Keratinocyte (primary cell): Measurements from ENCODE around the gene MXI1. TPM values are rescaled to one million over a fixed set of nuclear protein-coding genes. Genes with fewer than 3 reads are reported as not detected.

Experiments
- DNase-seq: peaks from one replicate; pipeline ENCODE4 v3.0.0-alpha.2; 2011; ENCODE audit warnings: low read depth, missing footprints, low spot score
- FAIRE-seq: peaks from 2 replicates; lab custom pipeline; 2011; peaks lifted over from hg19 to GRCh38; lab: Jason Lieb, UNC
- H2AFZ ChIP-seq: 2 replicates; pipeline ENCODE4 v1.6.0; 2012; ENCODE audit warnings: low read length, control low read depth, inconsistent platforms; ENCODE audit not compliant: control insufficient read depth
- H3K27ac ChIP-seq: 2 replicates; pipeline ENCODE4 v1.5.1; 2011; ENCODE audit warnings: low read length; ENCODE audit not compliant: control insufficient read depth, insufficient read depth
- H3K27me3 ChIP-seq: 3 replicates; pipeline ENCODE4 v1.6.0; 2011; ENCODE audit warnings: low read length; ENCODE audit not compliant: control insufficient read depth, insufficient read depth; ENCODE audit errors: extremely low read depth
- H3K36me3 ChIP-seq, 2 experiments: 2 replicates in 1 of 2; 3 replicates in 1 of 2; pipeline ENCODE4 v1.5.1; 2011; ENCODE audit warnings: low read length in 2 of 2, mild to moderate bottlenecking in 1 of 2; ENCODE audit not compliant: control insufficient read depth in 2 of 2, insufficient read depth in 2 of 2; ENCODE audit errors: extremely low read depth in 1 of 2
- H3K4me1 ChIP-seq: 3 replicates; pipeline ENCODE4 v1.5.1; 2011; ENCODE audit warnings: low read length; ENCODE audit not compliant: control insufficient read depth, insufficient read depth; ENCODE audit errors: extremely low read depth
- H3K4me2 ChIP-seq: 3 replicates; pipeline ENCODE4 v1.6.0; 2011; ENCODE audit warnings: low read depth, low read length; ENCODE audit not compliant: control insufficient read depth, insufficient read depth; ENCODE audit errors: extremely low read depth
- H3K4me3 ChIP-seq, 3 experiments: fragments of 200-600 bp in 1 of 3; sonication (generic) in 1 of 3; 2 replicates in 2 of 3; 3 replicates in 1 of 3; pipeline ENCODE4 v1.5.1; 2011 to 2016; ENCODE audit warnings: low read length in 3 of 3, mild to moderate bottlenecking in 3 of 3, control low read depth in 2 of 3, inconsistent platforms in 1 of 3, low read depth in 1 of 3, mixed read lengths in 1 of 3, mixed run types in 1 of 3, moderate library complexity in 1 of 3; ENCODE audit not compliant: control insufficient read depth in 2 of 3, insufficient read depth in 2 of 3; ENCODE audit errors: extremely low read depth in 1 of 3
- H3K79me2 ChIP-seq: 2 replicates; pipeline ENCODE4 v1.6.0; 2012; ENCODE audit warnings: low read length; ENCODE audit not compliant: control insufficient read depth, insufficient read depth
- H3K9ac ChIP-seq: 3 replicates; pipeline ENCODE4 v1.6.0; 2011; ENCODE audit warnings: low read length; ENCODE audit not compliant: control insufficient read depth, insufficient read depth; ENCODE audit errors: extremely low read depth
- H3K9me1 ChIP-seq: 3 replicates; pipeline ENCODE4 v1.6.0; 2011; ENCODE audit warnings: low read length; ENCODE audit not compliant: control insufficient read depth, insufficient read depth; ENCODE audit errors: extremely low read depth
- H3K9me3 ChIP-seq: 2 replicates; pipeline ENCODE4 v1.5.1; 2012; ENCODE audit warnings: low read depth, low read length; ENCODE audit not compliant: control insufficient read depth
- H4K20me1 ChIP-seq: 3 replicates; pipeline ENCODE4 v1.6.0; 2011; ENCODE audit warnings: low read length; ENCODE audit not compliant: control insufficient read depth, insufficient read depth; ENCODE audit errors: extremely low read depth
- EZH2 ChIP-seq: IDR thresholded peaks from one replicate; pipeline ENCODE4 v1.6.1; 2012; ENCODE audit warnings: inconsistent platforms, mild to moderate bottlenecking, low read length, moderate library complexity
- dilution Hi-C: fragments of 300-500 bp; cut with MboI; formaldehyde crosslinking; loops from one replicate; pipeline ENCODE4 v1.7.0; 2020; ENCODE audit warnings: low sequenced_read_pairs; ENCODE audit not compliant: extremely low pct_ligation_motif_present
- polyA plus RNA-seq, 5 experiments: library from polyadenylated mRNA; depleted of rRNA in 3 of 5; stranded (reverse) in 3 of 5; stranded (forward) in 1 of 5; unstranded in 1 of 5; fragments of >200 nt; gene quantifications; 1 replicate in 1 of 5; 2 replicates in 3 of 5; 3 replicates in 1 of 5; pipeline versions ENCODE4 v1.2.1 to v1.2.3, GENCODE V29; 2011 to 2012; ENCODE audit warnings: missing spikeins in 2 of 5, low read depth in 1 of 5, low replicate concordance in 1 of 5
- TF ChIP-seq, protein P1 (sequence below), 3 experiments: IDR thresholded peaks in 1 of 3; conservative IDR thresholded peaks in 1 of 3; optimal IDR thresholded peaks in 1 of 3; 2 replicates in 2 of 3; 3 replicates in 1 of 3; pipeline versions ENCODE3 to v1.5.1; 2011; ENCODE audit warnings: low read length in 3 of 3, mild to moderate bottlenecking in 3 of 3, moderate library complexity in 2 of 3, control low read depth in 1 of 3, inconsistent platforms in 1 of 3; ENCODE audit not compliant: insufficient read depth in 2 of 3; ENCODE audit errors: extremely low read depth in 1 of 3

MXI1 gene
- polyA plus RNA-seq, 1 donor (not counting 4 experiments of a cell fraction or from before 2014, with no cell fraction given), result 17.8 TPM

GRCh38 chr10:110175406-110175805, 32.0 kb upstream of the MXI1 start:
- no peak overlapping the region for H3K4me3 ChIP-seq
- H4K20me1 ChIP-seq, result no peaks in the 10 kb centered on the region
- no peak overlapping the region for H3K9ac ChIP-seq
- no peaks in the 10 kb centered on the region for H3K79me2 ChIP-seq
- FAIRE-seq, result peak; percentile 20
- H2AFZ ChIP-seq, result no peak overlapping the region
- no peaks in the 10 kb centered on the region for H3K27me3 ChIP-seq
- no peaks in the 10 kb centered on the region for H3K9me3 ChIP-seq
- no peaks in the 10 kb centered on the region for H3K36me3 ChIP-seq
- no peak overlapping the region for H3K27ac ChIP-seq
- dilution Hi-C loops, result no loop called here
- DNase-seq, result no peak
- peak overlapping the region; percentile 22 for H3K4me2 ChIP-seq
- H3K9me1 ChIP-seq, result no peaks in the 10 kb centered on the region
- no peak for TF ChIP-seq EZH2
- TF ChIP-seq, protein P1, sequence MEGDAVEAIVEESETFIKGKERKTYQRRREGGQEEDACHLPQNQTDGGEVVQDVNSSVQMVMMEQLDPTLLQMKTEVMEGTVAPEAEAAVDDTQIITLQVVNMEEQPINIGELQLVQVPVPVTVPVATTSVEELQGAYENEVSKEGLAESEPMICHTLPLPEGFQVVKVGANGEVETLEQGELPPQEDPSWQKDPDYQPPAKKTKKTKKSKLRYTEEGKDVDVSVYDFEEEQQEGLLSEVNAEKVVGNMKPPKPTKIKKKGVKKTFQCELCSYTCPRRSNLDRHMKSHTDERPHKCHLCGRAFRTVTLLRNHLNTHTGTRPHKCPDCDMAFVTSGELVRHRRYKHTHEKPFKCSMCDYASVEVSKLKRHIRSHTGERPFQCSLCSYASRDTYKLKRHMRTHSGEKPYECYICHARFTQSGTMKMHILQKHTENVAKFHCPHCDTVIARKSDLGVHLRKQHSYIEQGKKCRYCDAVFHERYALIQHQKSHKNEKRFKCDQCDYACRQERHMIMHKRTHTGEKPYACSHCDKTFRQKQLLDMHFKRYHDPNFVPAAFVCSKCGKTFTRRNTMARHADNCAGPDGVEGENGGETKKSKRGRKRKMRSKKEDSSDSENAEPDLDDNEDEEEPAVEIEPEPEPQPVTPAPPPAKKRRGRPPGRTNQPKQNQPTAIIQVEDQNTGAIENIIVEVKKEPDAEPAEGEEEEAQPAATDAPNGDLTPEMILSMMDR (optimal IDR thresholded peaks at IDR 0.05 in 1 of 3, IDR thresholded peaks at IDR 0.05 in 1 of 3, conservative IDR thresholded peaks at IDR 0.05 in 1 of 3; ENCODE audit: extremely low read depth in 1 of 3, insufficient read depth in 2 of 3, low read length in 3 of 3), result no peak
- H3K4me1 ChIP-seq, result peaks cover 14% of the 10 kb centered on the region

DNA sequence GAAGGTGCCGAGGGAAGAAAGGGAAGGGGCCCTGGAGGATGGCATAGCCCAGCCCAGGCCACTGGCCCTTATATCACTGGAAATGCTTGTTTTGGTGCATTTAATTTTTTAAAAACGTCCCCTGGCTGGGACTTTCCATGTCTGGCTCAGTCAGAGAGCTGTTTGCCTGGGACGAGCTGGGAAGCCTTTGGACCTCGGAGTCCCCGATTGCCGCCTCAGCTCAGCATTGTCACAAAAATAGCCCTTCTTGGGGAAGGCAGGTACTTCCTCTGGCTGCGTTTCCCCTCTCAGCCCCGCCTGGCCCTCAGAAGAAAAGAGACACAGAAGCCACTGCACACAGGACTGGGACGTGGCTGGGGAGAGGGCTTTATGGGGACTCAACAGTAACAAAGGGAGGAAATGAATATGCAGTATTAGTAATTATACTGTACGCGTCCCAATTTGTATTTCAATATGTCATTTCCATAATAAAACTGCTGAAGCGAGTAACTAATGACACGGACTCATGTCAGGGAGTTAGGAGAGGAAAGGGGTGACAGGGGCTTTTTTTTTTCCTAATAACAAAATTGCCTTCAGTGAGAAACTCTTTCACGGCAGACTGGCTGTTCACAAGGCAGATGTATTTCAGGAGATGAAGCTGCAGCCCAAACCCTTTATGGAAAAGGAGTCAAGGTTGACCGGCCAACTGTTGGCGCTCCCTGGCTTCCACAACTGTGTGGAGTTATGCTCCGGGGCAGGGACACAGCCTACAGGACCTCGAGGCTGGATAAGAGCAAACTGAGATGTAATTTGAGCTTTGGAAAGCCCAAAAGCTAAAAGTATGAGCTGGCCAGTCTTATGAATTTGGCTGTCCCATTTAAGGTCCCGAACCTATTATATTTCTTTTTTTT, 31.0 kb upstream of the MXI1 start:
- no peaks in the 10 kb centered on the region for H3K27me3 ChIP-seq
- DNase-seq, result no peak
- no peak overlapping the region for H3K4me3 ChIP-seq
- H3K4me1 ChIP-seq, result peaks cover 8% of the 10 kb centered on the region
- H3K27ac ChIP-seq, result no peak overlapping the region
- H3K79me2 ChIP-seq, result no peaks in the 10 kb centered on the region
- no peaks in the 10 kb centered on the region for H3K9me3 ChIP-seq
- peak overlapping the region; percentile 12 for H2AFZ ChIP-seq
- FAIRE-seq, result no peak
- no peaks in the 10 kb centered on the region for H3K9me1 ChIP-seq
- dilution Hi-C loops, result no loop called here
- no peaks in the 10 kb centered on the region for H3K36me3 ChIP-seq
- no peak overlapping the region for H3K9ac ChIP-seq
- no peaks in the 10 kb centered on the region for H4K20me1 ChIP-seq
- no peak overlapping the region for H3K4me2 ChIP-seq
- no peak for TF ChIP-seq EZH2
- TF ChIP-seq, protein P1 (optimal IDR thresholded peaks at IDR 0.05 in 1 of 3, IDR thresholded peaks at IDR 0.05 in 1 of 3, conservative IDR thresholded peaks at IDR 0.05 in 1 of 3; ENCODE audit: extremely low read depth in 1 of 3, insufficient read depth in 2 of 3, low read length in 3 of 3), result no peak
